Panc1 (cell line): ENCODE measurements around the gene GNG5. TPM values are rescaled to one million over a fixed set of nuclear protein-coding genes. Genes with fewer than 3 reads are reported as not detected.

Experiments
- ATAC-seq: fragments of 200-7000 bp; cut with Tn5 transposase; 2 replicates; pipeline ENCODE4 v1.9.1; 2020; ENCODE audit warnings: mild to moderate bottlenecking, moderate library complexity
- BruUV-seq: library from RNA; stranded (reverse); fragments of 400-500 nt; replicated peaks from 2 replicates; lab custom pipeline; 2021; lab: Mats Ljungman, UMichigan
- CTCF ChIA-PET: fragments of 300-600 bp; sonication (Branson Sonifier 250); formaldehyde crosslinking; loops from one replicate; lab custom pipeline; 2022; ENCODE audit warnings: antibody characterized with exemption; lab: Charles Lee
- POLR2A ChIA-PET: fragments of 300-600 bp; sonication (Branson Sonifier 250); formaldehyde crosslinking; loops from one replicate; lab custom pipeline; 2022; ENCODE audit warnings: antibody characterized with exemption; lab: Charles Lee
- DNase-seq: peaks from one replicate; pipeline ENCODE4 v3.0.0-alpha.2; 2010; ENCODE audit warnings: low read depth, low spot score
- H3K27ac ChIP-seq: 2 replicates; pipeline ENCODE4 v1.5.1; 2011; ENCODE audit warnings: mild to moderate bottlenecking, low read length, inconsistent platforms
- H3K27me3 ChIP-seq: fragments of 200-500 bp; sonication (Bioruptor generic); 2 replicates; pipeline ENCODE4 v1.6.0; 2014; ENCODE audit warnings: low read length, inconsistent platforms; ENCODE audit not compliant: control insufficient read depth, insufficient read depth
- H3K36me3 ChIP-seq: fragments of 200-500 bp; sonication (Bioruptor generic); 2 replicates; pipeline ENCODE4 v1.5.1; 2014; ENCODE audit warnings: inconsistent platforms, mild to moderate bottlenecking, low read length, moderate library complexity; ENCODE audit not compliant: control insufficient read depth, insufficient read depth
- H3K4me1 ChIP-seq: 2 replicates; pipeline ENCODE4 v1.5.1; 2011; ENCODE audit warnings: inconsistent platforms, mild to moderate bottlenecking, low read length, moderate library complexity; ENCODE audit not compliant: control insufficient read depth, insufficient read depth
- H3K4me3 ChIP-seq, 2 experiments: 2 replicates each; pipeline ENCODE4 v1.5.1; 2011 to 2012; ENCODE audit warnings: low read depth in 2 of 2, low read length in 2 of 2, mild to moderate bottlenecking in 2 of 2, inconsistent platforms in 1 of 2, moderate library complexity in 1 of 2
- H3K9me3 ChIP-seq: fragments of 200-500 bp; sonication (Bioruptor generic); 2 replicates; pipeline ENCODE4 v1.5.1; 2014; ENCODE audit warnings: low read depth, mild to moderate bottlenecking, inconsistent platforms, low read length, moderate library complexity; ENCODE audit not compliant: control insufficient read depth, insufficient read depth
- POLR2AphosphoS5 ChIP-seq: IDR thresholded peaks from 2 replicates; pipeline ENCODE4 v1.6.1; 2012; ENCODE audit warnings: mild to moderate bottlenecking, low read depth, low read length, moderate library complexity
- SIN3A ChIP-seq: IDR thresholded peaks from 2 replicates; pipeline ENCODE4 v1.6.1; 2012; ENCODE audit warnings: low read depth, mild to moderate bottlenecking, low read length, moderate library complexity, borderline replicate concordance; ENCODE audit not compliant: insufficient read depth
- TCF7L2 ChIP-seq: IDR thresholded peaks from 2 replicates; pipeline ENCODE4 v1.6.1; 2011; ENCODE audit warnings: mild to moderate bottlenecking, low read depth, low read length, inconsistent platforms
- in situ Hi-C: cut with HindIII; loops from 2 replicates; pipeline ENCODE4 v1.10.0; 2016; ENCODE audit warnings: low sequenced_read_pairs, low pct_unique_long_range_greater_than_20kb
- intact Hi-C: fragments of 100-400 bp; cut with micrococcal nuclease; formaldehyde crosslinking; loops from one replicate; pipeline ENCODE4 v1.10.0; 2022; ENCODE audit not compliant: unreplicated experiment
- total RNA-seq: library from RNA; stranded (reverse); gene quantifications from one replicate; pipeline ENCODE4 v1.2.1, GENCODE V29; 2021; ENCODE audit not compliant: unreplicated experiment
- TF ChIP-seq, protein P1 (sequence below), 2 experiments: IDR thresholded peaks; 2 replicates each; pipeline ENCODE4 v1.6.1; 2011 to 2012; ENCODE audit warnings: low read depth in 2 of 2, control low read depth in 1 of 2, low read length in 1 of 2, mild to moderate bottlenecking in 1 of 2, moderate library complexity in 1 of 2; ENCODE audit not compliant: insufficient read depth in 1 of 2
- TF ChIP-seq, protein P2 (sequence below): fragments of 450-650 bp; IDR thresholded peaks from 2 replicates; pipeline ENCODE4 v1.5.1; 2017; ENCODE audit warnings: mild to moderate bottlenecking

GNG5 gene
- total RNA-seq, 1 experiment from 2014 or later, result 283 TPM

DNA sequence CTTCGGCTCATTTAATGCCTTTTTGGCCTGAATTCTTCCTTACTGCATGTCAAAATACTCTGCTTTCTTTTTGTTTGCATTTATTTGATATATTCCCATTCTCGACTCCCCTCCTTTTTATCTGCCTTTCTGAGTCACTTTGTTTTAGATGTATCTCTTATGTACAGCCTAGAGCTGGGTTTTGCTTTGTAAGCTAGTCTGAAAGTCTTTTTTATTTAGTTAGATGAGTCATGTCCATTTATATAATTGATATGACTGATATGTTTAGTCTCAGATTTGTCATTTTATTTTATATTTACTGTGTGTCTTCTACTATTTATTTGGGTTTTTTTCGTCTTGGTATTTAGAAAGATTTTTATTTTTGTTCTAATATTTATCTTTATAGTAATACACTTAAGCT, 33.6 kb upstream of the GNG5 start:
- H3K27ac ChIP-seq, result no peak overlapping the region; the same call in 1 of the 2 replicates
- POLR2A ChIA-PET, result interaction anchor here (1.1 kb wide), 1 partner anchor 33 kb away, joined by 4 read pairs; no protein-coding TSS in a partner anchor
- no peaks in the 10 kb centered on the region for H3K36me3 ChIP-seq
- no peak for DNase-seq
- intact Hi-C loops, result no loop called here
- H3K27me3 ChIP-seq, result no peaks in the 10 kb centered on the region
- CTCF ChIA-PET, result interaction anchor here (0.5 to 1.0 kb wide), 3 partner anchors 27 to 64 kb away, joined by 3 to 4 read pairs (median 3); no protein-coding TSS in a partner anchor
- no TSS peak for BruUV-seq
- H3K9me3 ChIP-seq, result no peaks in the 10 kb centered on the region
- H3K4me1 ChIP-seq, result peaks cover 17% of the 10 kb centered on the region
- H3K4me3 ChIP-seq, result no peak overlapping the region
- TF ChIP-seq, protein P1, sequence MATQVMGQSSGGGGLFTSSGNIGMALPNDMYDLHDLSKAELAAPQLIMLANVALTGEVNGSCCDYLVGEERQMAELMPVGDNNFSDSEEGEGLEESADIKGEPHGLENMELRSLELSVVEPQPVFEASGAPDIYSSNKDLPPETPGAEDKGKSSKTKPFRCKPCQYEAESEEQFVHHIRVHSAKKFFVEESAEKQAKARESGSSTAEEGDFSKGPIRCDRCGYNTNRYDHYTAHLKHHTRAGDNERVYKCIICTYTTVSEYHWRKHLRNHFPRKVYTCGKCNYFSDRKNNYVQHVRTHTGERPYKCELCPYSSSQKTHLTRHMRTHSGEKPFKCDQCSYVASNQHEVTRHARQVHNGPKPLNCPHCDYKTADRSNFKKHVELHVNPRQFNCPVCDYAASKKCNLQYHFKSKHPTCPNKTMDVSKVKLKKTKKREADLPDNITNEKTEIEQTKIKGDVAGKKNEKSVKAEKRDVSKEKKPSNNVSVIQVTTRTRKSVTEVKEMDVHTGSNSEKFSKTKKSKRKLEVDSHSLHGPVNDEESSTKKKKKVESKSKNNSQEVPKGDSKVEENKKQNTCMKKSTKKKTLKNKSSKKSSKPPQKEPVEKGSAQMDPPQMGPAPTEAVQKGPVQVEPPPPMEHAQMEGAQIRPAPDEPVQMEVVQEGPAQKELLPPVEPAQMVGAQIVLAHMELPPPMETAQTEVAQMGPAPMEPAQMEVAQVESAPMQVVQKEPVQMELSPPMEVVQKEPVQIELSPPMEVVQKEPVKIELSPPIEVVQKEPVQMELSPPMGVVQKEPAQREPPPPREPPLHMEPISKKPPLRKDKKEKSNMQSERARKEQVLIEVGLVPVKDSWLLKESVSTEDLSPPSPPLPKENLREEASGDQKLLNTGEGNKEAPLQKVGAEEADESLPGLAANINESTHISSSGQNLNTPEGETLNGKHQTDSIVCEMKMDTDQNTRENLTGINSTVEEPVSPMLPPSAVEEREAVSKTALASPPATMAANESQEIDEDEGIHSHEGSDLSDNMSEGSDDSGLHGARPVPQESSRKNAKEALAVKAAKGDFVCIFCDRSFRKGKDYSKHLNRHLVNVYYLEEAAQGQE (IDR thresholded peaks at IDR 0.05; ENCODE audit: insufficient read depth in 1 of 2, low read depth in 2 of 2, low read length in 1 of 2), result no peak
- TF ChIP-seq POLR2AphosphoS5, result no peak
- TF ChIP-seq, protein P2, sequence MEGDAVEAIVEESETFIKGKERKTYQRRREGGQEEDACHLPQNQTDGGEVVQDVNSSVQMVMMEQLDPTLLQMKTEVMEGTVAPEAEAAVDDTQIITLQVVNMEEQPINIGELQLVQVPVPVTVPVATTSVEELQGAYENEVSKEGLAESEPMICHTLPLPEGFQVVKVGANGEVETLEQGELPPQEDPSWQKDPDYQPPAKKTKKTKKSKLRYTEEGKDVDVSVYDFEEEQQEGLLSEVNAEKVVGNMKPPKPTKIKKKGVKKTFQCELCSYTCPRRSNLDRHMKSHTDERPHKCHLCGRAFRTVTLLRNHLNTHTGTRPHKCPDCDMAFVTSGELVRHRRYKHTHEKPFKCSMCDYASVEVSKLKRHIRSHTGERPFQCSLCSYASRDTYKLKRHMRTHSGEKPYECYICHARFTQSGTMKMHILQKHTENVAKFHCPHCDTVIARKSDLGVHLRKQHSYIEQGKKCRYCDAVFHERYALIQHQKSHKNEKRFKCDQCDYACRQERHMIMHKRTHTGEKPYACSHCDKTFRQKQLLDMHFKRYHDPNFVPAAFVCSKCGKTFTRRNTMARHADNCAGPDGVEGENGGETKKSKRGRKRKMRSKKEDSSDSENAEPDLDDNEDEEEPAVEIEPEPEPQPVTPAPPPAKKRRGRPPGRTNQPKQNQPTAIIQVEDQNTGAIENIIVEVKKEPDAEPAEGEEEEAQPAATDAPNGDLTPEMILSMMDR, result no peak
- no peak for TF ChIP-seq TCF7L2
- no peak for TF ChIP-seq SIN3A
- ATAC-seq, result no peak; the same call in 1 of the 2 replicates
- in situ Hi-C loops, result no loop called here

DNA sequence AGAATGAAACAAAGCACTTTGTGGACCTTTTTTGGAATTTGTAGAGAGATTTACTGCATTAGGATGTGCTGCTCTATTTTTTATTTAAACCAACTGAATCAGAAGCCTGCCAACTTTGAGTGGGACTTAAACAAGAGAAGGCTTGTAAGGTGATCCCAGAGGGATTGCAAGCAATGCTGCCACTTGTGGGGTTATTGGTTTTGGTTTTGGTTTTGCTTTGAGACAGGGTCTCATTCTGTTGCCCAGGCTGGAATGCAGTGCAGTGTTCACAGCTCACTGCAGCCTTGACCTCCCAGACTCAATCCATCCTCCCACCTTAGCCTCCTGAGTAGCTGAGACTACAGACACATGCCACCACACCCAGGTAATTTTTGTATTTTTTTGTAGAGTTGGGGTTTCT, 32.2 kb upstream of the GNG5 start:
- no TSS peak for BruUV-seq

More for the DNA sequence above, 32.2 kb upstream of the GNG5 start:
- intact Hi-C loops (no loop called here), in situ Hi-C loops (no loop called here)
- ATAC-seq (no peak), DNase-seq (no peak)
- H3K36me3 ChIP-seq, result no peaks in the 10 kb centered on the region
- H3K27me3 ChIP-seq, result no peaks in the 10 kb centered on the region
- no peak overlapping the region for H3K27ac ChIP-seq
- TF ChIP-seq, protein P2, result no peak
- TF ChIP-seq POLR2AphosphoS5, result no peak
- no peak for TF ChIP-seq SIN3A
- TF ChIP-seq TCF7L2, result no peak
- TF ChIP-seq, protein P1 (IDR thresholded peaks at IDR 0.05; ENCODE audit: insufficient read depth in 1 of 2, low read depth in 2 of 2, low read length in 1 of 2), result no peak
- POLR2A ChIA-PET, result no interaction called here
- H3K4me3 ChIP-seq, result no peak overlapping the region
- CTCF ChIA-PET, result no interaction called here
- H3K4me1 ChIP-seq, result peaks cover 17% of the 10 kb centered on the region
- no peaks in the 10 kb centered on the region for H3K9me3 ChIP-seq
